GM06990 (cell line): ENCODE measurements around the gene ELMO2.

Experiments used
- DNase-seq: peaks from one replicate; pipeline ENCODE4 v3.0.0-alpha.2; 2011; ENCODE audit not compliant: insufficient read length; ENCODE audit errors: extremely low read depth
- H3K27me3 ChIP-seq: replicated peaks from 2 replicates; pipeline ENCODE4 v1.6.0; 2011; ENCODE audit warnings: low read length; ENCODE audit not compliant: control insufficient read depth, insufficient read depth
- H3K36me3 ChIP-seq: 2 replicates; pipeline ENCODE4 v1.5.1; 2011; ENCODE audit warnings: low read length; ENCODE audit not compliant: control insufficient read depth, insufficient read depth
- H3K4me3 ChIP-seq: replicated peaks from 2 replicates; pipeline ENCODE4 v1.5.1; 2011; ENCODE audit warnings: low read depth, mild to moderate bottlenecking, control low read depth, low read length
- CTCF ChIP-seq: IDR thresholded peaks from 2 replicates; pipeline ENCODE4 v1.5.1; 2011; ENCODE audit warnings: low read length, control low read depth, mild to moderate bottlenecking, inconsistent platforms; ENCODE audit not compliant: insufficient read depth, poor library complexity, severe bottlenecking

Gene ELMO2

GRCh38 chr20:46398963-46399362 is 7.5 kb downstream of the ELMO2 start:
- no peak for TF ChIP-seq CTCF
- no peak for DNase-seq
- no peaks in the 10 kb centered on the region for H3K27me3 ChIP-seq
- H3K36me3 ChIP-seq: peaks cover 4% of the 10 kb centered on the region
- H3K4me3 ChIP-seq: no peak overlapping the region

- peaks cover 15% of the 10 kb centered on the region for H3K36me3 ChIP-seq
- DNase-seq: no peak
- no peaks in the 10 kb centered on the region for H3K27me3 ChIP-seq
- TF ChIP-seq CTCF: no peak
- H3K4me3 ChIP-seq: no peak overlapping the region
Measured at GRCh38 chr20:46396052-46396740, 10.2 kb downstream of the ELMO2 start.

DNA sequence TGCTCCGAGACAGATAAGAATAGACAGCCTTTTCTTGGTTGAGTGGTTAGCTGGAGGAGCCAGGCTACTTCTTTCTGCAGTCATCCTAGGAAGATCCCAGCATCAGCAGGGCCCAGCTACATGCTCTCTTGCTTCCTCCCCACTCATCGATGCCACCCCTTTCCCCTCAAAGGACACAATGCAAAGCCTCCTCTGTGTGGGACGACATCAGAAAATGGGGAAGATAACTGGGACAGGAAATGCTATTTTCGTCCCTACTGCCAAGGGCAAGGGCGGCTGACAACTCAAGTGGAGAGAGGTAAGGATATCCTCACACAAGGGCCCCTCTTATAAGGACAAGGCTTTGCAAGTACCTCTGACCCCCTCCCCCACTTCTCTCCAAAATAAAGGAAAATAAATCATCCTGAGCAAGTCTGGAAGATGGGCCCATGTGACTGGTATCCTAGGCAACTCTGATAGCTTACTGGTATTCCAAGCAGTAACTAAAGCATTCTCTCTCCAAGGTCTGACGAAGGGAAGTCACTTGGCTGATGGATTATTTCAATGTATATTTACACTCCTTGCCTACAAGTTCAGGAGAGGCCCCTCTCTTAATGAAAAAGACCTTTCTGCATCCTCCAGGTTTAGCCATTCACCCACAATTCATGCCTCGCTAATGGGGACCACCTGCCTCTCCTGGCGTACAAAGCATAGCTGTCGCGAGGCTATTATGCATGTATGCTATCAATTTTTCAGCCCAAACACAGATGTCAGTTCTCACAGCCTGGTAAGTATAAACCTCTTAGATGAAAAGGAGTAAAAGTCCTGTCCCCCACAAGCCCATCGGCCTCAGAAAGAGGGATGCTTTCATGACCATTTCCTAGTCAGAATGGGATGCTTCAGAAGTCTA is 11.3 kb downstream of the ELMO2 start:
- peaks cover 17% of the 10 kb centered on the region for H3K36me3 ChIP-seq
- no peak for TF ChIP-seq CTCF
- no peaks in the 10 kb centered on the region for H3K27me3 ChIP-seq
- DNase-seq: no peak
- H3K4me3 ChIP-seq: no peak overlapping the region

DNA sequence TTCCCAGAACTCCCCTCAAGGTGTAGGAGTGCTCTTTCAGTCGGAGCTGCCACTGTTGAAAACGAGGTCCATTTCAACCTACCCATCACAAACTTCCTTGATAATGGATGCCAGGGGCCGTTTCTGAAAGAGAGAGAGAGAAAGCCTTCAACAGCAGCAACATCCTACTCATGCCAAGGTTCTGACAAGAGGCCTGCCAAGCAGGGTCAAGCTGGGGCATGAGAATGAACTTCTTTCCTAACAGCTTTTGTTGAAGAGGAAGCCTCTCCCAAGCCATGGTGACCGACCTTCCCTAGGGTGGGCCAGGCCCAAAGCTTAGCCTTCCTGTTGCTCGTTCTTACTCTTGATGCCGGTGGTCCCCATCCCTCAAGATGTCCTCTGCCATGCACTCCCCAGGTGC is 12.4 kb downstream of the ELMO2 start:
- no peak overlapping the region for H3K4me3 ChIP-seq
- no peak for TF ChIP-seq CTCF
- DNase-seq: no peak
- peaks cover 21% of the 10 kb centered on the region for H3K36me3 ChIP-seq
- no peaks in the 10 kb centered on the region for H3K27me3 ChIP-seq

DNA sequence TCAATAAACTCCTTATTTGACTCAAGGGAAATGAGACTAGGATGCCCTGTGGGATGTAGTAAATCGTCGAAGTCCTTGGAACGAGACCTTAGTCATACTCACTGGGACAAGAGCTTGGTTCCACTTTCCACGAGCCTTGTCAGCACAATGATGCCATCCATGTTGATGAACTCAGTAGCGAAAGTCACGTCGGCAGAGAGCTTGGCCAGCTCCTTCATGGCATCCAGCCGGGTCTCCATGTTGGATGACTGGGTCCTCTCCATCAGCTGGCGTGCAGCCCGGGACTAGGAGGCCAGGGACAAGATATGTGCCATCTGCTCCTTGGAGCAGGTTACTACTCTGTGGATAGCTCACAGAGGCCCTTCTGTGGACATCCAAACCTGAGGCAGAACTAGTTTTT is 17.5 kb downstream of the ELMO2 start:
- peaks cover 29% of the 10 kb centered on the region for H3K36me3 ChIP-seq
- TF ChIP-seq CTCF: no peak
- H3K27me3 ChIP-seq: no peaks in the 10 kb centered on the region
- H3K4me3 ChIP-seq: no peak overlapping the region
- DNase-seq: no peak
